ENCODE results near the gene BEND6.

DNA sequence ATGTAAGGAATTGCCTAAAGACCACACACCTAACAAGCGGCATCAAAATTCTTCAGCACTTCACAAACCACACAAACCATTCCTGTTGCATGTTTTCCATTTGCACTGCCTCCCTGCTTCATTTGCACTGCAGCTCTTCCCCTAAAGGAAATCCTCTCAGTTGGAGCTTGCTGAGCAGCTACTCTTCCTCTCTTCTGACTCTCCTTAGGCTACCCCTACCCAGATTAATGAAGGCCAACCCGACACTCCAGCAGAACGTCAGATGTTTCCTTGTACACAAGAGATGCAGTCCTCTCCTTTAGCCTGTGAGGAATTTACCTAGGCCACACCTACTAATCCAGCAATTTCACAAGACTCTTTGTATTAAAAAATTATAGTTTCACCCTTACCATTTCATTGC, 8.1 kb downstream of the BEND6 start:
- no peak for TF ChIP-seq CTCF (IDR thresholded peaks at IDR 0.05)
- no peak for TF ChIP-seq EZH2 (IDR thresholded peaks at IDR 0.05; ENCODE audit: borderline replicate concordance, insufficient read depth, low read depth, low read length, poor library complexity, severe bottlenecking)

All from B cell (primary cell).